H1 (cell line): ENCODE results near the gene MRRF. TPM values are rescaled to one million over a fixed set of nuclear protein-coding genes. Genes with fewer than 3 reads are reported as not detected.

Source experiments
- CBX8 ChIP-seq: fragments of 300-800, 300-1000 bp; sonication (generic); IDR thresholded peaks from 2 replicates; pipeline ENCODE4 v1.7.1; 2016; ENCODE audit warnings: low read depth, low read length, borderline replicate concordance
- CEBPB ChIP-seq: IDR thresholded peaks from 2 replicates; pipeline ENCODE4 v1.6.1; 2012; ENCODE audit warnings: low read depth, low read length
- CHD2 ChIP-seq: IDR thresholded peaks from 2 replicates; pipeline ENCODE4 v1.6.1; 2012; ENCODE audit warnings: low read length, improper control_type of control experiment
- CHD7 ChIP-seq: fragments of 300-600 bp; sonication (generic); IDR thresholded peaks from 2 replicates; pipeline ENCODE4 v1.7.1; 2012; ENCODE audit warnings: low read length, moderate library complexity, mild to moderate bottlenecking, inconsistent platforms; ENCODE audit not compliant: insufficient replicate concordance
- FOSL1 ChIP-seq: IDR thresholded peaks from 2 replicates; pipeline ENCODE4 v1.6.1; 2011; ENCODE audit warnings: mild to moderate bottlenecking, low read depth, low read length, moderate library complexity; ENCODE audit not compliant: insufficient read depth
- SIN3A ChIP-seq, 2 experiments: IDR thresholded peaks in 1 of 2; conservative IDR thresholded peaks in 1 of 2; 2 replicates each; pipeline ENCODE4 v1.6.1; 2011 to 2012; ENCODE audit warnings: low read length in 2 of 2, improper control_type of control experiment in 1 of 2, low read depth in 1 of 2, mild to moderate bottlenecking in 1 of 2
- polyA plus RNA-seq, 7 experiments: library from polyadenylated mRNA; depleted of rRNA in 3 of 7; stranded (reverse) in 5 of 7; unstranded in 2 of 7; fragments of >200 nt in 5 of 7; fragments of 200-250 nt in 2 of 7; gene quantifications; 1 replicate in 5 of 7; 2 replicates in 1 of 7; 4 replicates in 1 of 7; pipeline versions ENCODE4 v1.2.1 to v1.2.3, GENCODE V29; 2011 to 2013; ENCODE audit warnings: missing spikeins in 2 of 7, mixed read lengths in 2 of 7
- total RNA-seq: library from RNA; stranded (reverse); fragmentation: NEBNext Ultra II Directional; extraction: Animal tissue kit (Norgen Biotek cat#: 25700); gene quantifications from 2 replicates; pipeline ENCODE4 v1.2.1, GENCODE V29; 2021

MRRF gene
- total and polyA plus RNA-seq, 2 of the 8 experiments (the other 6 are each of a cell fraction or from before 2014, with no cell fraction given) = 29.4 to 47.8 TPM

DNA sequence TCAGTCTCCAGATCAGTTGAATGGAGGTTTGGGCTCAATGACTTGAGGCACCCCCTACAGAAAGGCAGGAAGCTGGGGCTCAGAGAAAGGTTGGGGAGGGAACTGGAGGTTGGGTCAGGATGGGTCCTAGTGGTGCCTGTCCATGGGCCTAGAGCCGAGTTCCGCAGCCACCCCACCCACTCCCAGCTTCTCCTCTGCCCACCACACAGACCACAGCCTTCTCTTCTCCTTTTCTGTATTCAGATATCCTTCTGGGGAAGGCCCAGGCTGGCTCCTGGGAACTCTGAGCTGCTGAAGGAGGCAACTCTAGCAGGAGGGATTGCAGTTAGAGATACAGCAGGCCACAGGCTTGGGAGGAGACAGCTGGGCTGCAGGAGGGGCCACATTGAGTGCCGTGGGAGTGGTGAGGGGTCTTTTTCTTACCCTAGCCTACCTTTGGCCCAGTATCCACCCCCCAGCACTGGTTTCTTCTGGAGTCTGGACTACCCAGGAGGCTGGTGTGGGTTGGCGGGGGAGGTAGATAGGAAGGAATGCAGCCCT, 90.7 kb downstream of the MRRF start (continued):
- no peak for TF ChIP-seq CHD7
- TF ChIP-seq CEBPB = no peak
- no peak for TF ChIP-seq CHD2
- no peak for TF ChIP-seq SIN3A (conservative IDR thresholded peaks at IDR 0.05 in 1 of 2, IDR thresholded peaks at IDR 0.05 in 1 of 2; ENCODE audit: low read depth in 1 of 2, low read length in 2 of 2)
- TF ChIP-seq FOSL1 = no peak
- no peak for TF ChIP-seq CBX8
